A549 (cell line): ENCODE results near the gene C3orf70.

Experiments used
- CTCF ChIP-seq: fragments of >200 bp; sonication (Bioruptor Twin); formaldehyde crosslinking; IDR thresholded peaks from 3 replicates; pipeline ENCODE4 v1.5.1; 2016
- E2F6 ChIP-seq: IDR thresholded peaks from 2 replicates; pipeline ENCODE4 v1.6.1; 2012; ENCODE audit warnings: low read depth, borderline replicate concordance
- ESRRA ChIP-seq: fragments of 150-350 bp; IDR thresholded peaks from 2 replicates; pipeline ENCODE4 v1.6.1; 2014; ENCODE audit warnings: mild to moderate bottlenecking, low read length, borderline replicate concordance
- MAX ChIP-seq: IDR thresholded peaks from 2 replicates; pipeline ENCODE4 v1.6.1; 2012
- POLR2A ChIP-seq: IDR thresholded peaks from 2 replicates; pipeline ENCODE4 v1.6.1; 2012; ENCODE audit warnings: mild to moderate bottlenecking, low read length
- REST ChIP-seq: fragments of 200-600 bp; sonication (generic); IDR thresholded peaks from 2 replicates; pipeline ENCODE4 v1.6.1; 2016; ENCODE audit warnings: antibody characterized with exemption, mild to moderate bottlenecking, moderate library complexity
- RNF2 ChIP-seq: fragments of 200-600 bp; sonication (generic); IDR thresholded peaks from 2 replicates; pipeline ENCODE4 v1.6.1; 2016; ENCODE audit warnings: low read depth, mild to moderate bottlenecking, antibody characterized with exemption, moderate library complexity, borderline replicate concordance
- SREBF2 ChIP-seq: fragments of 450-650 bp; IDR thresholded peaks from 2 replicates; pipeline ENCODE4 v1.6.1; 2014; ENCODE audit warnings: mild to moderate bottlenecking, moderate library complexity

- TF ChIP-seq REST, result no peak
- no peak for TF ChIP-seq CTCF
- no peak for TF ChIP-seq MAX
- no peak for TF ChIP-seq E2F6
- no peak for TF ChIP-seq ESRRA
- TF ChIP-seq POLR2A, result no peak
- TF ChIP-seq SREBF2, result no peak
- no peak for TF ChIP-seq RNF2
Observed at GRCh38 chr3:185112186-185112585, 40.7 kb downstream of the C3orf70 start.
